Measurements from ENCODE around the gene HERC3.
"Not testable (repeated sequence)": the region's sequence is repeated elsewhere in the genome, so short reads cannot be mapped to it uniquely, and the experiment has no call there.

The HERC3 gene

DNA sequence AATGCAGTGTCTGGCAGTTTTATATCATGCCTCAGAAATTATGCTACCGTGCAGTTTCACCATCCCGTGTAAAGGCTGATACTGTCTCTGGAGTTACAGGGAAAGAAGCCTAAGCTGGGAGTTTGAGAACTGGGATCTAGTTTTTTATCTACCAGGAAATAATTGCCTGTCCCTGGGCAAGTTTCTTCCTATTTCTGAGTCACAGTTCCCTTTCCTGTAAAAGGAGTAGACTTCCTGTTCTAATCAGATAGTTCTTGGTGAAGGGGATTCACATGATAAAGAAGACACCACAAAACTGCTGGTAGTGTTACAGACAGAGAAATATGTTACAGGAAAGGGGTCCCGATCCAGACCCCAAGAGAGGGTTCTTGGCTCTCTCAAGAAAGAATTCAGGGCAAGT lies 17.1 kb downstream of the HERC3 start:
- no peak for DNase-seq (ENCODE audit: low spot score)

GRCh38 chr4:88609794-88610193 lies 17.5 kb downstream of the HERC3 start:
- not testable (repeated sequence) for DNase-seq (ENCODE audit: low spot score)

- peak; percentile 61 for DNase-seq (ENCODE audit: low spot score)
Measured at GRCh38 chr4:88610771-88611170, 18.5 kb downstream of the HERC3 start.

- DNase-seq (ENCODE audit: low spot score), result no peak
Measured at GRCh38 chr4:88613417-88613875, 21.2 kb downstream of the HERC3 start.

DNA sequence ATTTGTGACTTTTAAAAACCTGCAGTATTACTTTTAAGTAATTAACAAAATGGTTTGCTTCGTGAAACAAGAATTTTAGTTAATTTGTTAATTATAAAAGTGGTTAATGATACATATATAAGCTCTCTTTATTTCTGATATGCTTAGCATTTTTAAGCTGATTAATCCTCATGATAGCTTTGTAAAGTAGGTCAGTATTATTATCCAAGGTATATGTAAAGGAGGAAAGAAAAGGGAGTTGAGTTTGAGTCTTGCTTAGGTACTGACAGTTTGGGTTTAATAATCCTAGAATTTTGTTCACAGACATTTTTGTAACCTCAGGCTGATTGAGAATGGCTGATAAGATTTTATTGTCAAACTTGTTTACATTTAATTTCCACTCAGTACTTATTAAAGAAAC lies 21.8 kb downstream of the HERC3 start:
- no peak for DNase-seq (ENCODE audit: low spot score)

GRCh38 chr4:88616275-88617150 lies 24.2 kb downstream of the HERC3 start:
- no peak for DNase-seq (ENCODE audit: low spot score)

GRCh38 chr4:88618782-88619485 lies 26.7 kb downstream of the HERC3 start:
- DNase-seq (ENCODE audit: low spot score), result no peak

- DNase-seq (ENCODE audit: low spot score), result no peak
Measured at GRCh38 chr4:88619971-88620370, 27.7 kb downstream of the HERC3 start.

DNA sequence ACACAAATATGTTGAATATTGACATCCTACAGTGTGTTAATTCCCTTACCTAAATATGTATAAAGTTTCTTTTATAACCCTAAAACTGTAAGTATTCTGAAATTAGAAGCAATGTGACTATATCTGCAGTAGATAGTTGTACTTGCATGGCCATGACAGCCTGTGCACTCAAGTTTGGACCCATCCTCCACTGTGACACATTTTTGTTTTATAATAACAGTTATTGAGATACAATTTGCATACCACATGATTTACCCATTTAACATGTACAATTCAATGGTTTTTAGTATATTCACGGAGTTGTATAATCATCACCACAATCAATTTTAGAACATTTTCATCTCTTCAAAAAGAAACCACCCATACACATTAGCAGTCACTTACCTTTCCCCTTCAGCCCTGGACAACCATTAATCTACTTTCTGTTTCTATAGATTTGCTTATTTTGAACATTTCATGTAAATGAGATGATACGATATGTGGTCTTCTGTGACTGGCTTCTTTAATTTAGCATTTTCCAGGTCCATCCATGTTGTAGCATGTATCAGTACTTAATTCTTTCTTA lies 29.6 kb downstream of the HERC3 start:
- DNase-seq (ENCODE audit: low spot score), result no peak

DNA sequence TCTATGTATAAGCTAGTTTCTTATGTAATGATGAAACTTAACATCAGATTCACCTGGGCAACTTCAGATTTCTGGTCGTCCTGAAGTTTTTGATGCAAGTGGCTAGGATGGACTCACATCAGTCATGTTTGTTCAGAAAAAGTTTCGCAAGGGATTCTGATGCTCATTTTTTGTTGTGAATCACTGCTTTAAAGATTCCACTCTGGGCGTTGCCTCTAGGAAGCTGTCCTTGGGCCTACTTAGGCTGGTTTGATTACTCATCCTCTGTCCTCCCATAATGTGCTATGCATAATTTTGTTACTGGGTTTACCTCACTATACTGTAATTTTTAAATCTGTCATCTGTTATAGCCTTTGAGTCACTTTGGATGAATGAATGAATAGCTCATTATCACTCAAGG lies 30.8 kb downstream of the HERC3 start:
- DNase-seq (ENCODE audit: low spot score), result peak; percentile 46

GRCh38 chr4:88628746-88629145 lies 36.5 kb downstream of the HERC3 start:
- DNase-seq (ENCODE audit: low spot score), result no peak

- no peak for DNase-seq (ENCODE audit: low spot score)
Measured at GRCh38 chr4:88629826-88630225, 37.5 kb downstream of the HERC3 start.

- peak; percentile 60 for DNase-seq (ENCODE audit: low spot score)
Measured at GRCh38 chr4:88630756-88631155, 38.5 kb downstream of the HERC3 start.

GRCh38 chr4:88643932-88644331 lies 51.7 kb downstream of the HERC3 start:
- DNase-seq (ENCODE audit: low spot score), result no peak

DNA sequence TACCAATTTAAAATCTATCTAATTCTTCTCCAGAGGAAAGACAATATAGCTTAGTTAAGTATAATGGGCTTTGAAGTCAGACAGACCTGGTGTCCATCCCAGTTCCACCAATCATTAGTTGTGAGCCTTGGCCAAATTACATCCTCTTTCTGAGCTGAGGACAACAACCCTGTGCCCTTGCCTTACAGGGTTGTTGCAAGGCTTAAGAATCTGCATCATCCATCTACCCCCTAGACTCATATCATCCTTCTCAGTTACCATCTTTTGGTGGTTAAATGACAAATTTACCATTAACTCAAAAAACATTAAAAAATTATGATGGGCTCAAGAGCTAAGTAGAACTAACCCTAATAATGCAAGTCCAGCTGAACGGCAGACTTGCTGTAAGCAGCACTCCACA lies 53.7 kb downstream of the HERC3 start:
- no peak for DNase-seq (ENCODE audit: low spot score)

DNA sequence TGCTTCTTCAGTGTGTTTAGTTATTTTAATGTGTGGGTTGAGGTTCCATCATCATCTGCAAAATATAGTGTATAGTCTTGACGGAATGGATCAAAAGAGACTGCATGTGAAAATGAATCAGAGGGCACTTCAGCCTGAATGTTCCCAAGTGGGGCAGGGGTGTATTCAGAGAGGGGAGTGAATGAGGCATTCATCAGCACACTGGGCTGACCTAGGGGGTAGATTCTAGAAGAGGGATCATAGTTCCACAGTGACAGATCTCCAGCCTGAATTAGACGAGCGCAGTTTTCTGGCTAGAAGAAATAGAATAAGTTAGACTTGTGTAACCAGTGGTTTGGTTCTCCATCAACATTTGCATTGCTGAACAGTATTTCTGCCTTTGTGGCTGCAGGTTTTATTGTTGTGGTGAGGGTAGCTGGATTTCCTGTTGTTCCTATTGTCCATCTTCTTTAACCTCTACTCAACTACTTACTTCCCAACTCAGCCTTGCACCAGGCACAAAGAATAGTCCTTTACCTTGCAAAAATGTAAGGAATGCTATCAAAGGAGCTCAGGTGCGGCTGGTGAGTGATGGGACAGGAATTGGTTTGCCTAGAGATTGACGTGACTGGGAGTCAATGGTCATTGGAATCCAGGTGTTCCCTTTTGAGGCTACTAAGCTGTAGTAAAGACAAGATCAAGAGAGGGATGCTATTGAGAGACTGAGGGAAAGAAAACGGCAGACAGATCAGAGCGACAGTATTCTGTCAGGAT lies 54.4 kb downstream of the HERC3 start:
- no peak for DNase-seq (ENCODE audit: low spot score)

DNA sequence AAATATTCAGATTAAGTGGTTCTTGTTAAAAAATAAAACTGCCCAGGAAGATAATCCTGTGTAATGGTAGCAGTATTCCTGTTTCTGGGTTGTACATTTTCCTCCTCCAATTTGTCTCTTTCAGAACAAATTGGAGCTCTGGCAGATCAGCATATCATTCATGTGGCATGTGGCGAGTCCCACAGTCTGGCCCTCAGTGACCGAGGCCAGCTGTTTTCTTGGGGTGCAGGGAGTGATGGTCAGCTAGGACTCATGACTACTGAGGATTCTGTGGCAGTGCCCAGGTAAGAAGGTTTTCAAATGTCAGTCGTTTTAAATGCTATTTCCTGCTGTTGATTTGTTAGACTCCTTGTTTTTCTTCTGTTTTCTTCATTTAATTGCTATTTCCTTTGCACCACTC lies 57.4 kb downstream of the HERC3 start:
- no peak for DNase-seq (ENCODE audit: low spot score)

- DNase-seq (ENCODE audit: low spot score), result no peak
Measured at GRCh38 chr4:88653371-88653946, 61.2 kb downstream of the HERC3 start.

- DNase-seq (ENCODE audit: low spot score), result no peak
Measured at GRCh38 chr4:88655226-88655625, 62.9 kb downstream of the HERC3 start.

- DNase-seq (ENCODE audit: low spot score), result peak; percentile 57
Measured at GRCh38 chr4:88659055-88659889, 67.0 kb downstream of the HERC3 start.

GRCh38 chr4:88659890-88660208 lies 67.6 kb downstream of the HERC3 start:
- no peak for DNase-seq (ENCODE audit: low spot score)
